ENCODE results near the gene GULP1.

The GULP1 gene

GRCh38 chr2:188328419-188328818 lies 36.7 kb downstream of the GULP1 start:
- DNase-seq: no peak
- TF ChIP-seq, protein P1, sequence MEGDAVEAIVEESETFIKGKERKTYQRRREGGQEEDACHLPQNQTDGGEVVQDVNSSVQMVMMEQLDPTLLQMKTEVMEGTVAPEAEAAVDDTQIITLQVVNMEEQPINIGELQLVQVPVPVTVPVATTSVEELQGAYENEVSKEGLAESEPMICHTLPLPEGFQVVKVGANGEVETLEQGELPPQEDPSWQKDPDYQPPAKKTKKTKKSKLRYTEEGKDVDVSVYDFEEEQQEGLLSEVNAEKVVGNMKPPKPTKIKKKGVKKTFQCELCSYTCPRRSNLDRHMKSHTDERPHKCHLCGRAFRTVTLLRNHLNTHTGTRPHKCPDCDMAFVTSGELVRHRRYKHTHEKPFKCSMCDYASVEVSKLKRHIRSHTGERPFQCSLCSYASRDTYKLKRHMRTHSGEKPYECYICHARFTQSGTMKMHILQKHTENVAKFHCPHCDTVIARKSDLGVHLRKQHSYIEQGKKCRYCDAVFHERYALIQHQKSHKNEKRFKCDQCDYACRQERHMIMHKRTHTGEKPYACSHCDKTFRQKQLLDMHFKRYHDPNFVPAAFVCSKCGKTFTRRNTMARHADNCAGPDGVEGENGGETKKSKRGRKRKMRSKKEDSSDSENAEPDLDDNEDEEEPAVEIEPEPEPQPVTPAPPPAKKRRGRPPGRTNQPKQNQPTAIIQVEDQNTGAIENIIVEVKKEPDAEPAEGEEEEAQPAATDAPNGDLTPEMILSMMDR (IDR thresholded peaks at IDR 0.05; ENCODE audit: low read depth, low read length): no peak
- Histone ChIP-seq H3K27me3 (no peaks in the 10 kb centered on the region), H3K4me3 (ENCODE audit: low read depth, low read length) (no peak overlapping the region), H3K36me3 (no peaks in the 10 kb centered on the region), H3K9me3 (no peaks in the 10 kb centered on the region), H3K4me1 (peaks cover 18% of the 10 kb centered on the region)

GRCh38 chr2:188330316-188331053 lies 38.8 kb downstream of the GULP1 start:
- Histone ChIP-seq H3K4me3 (ENCODE audit: low read depth, low read length) (no peak overlapping the region), H3K27me3 (no peaks in the 10 kb centered on the region), H3K9me3 (no peaks in the 10 kb centered on the region), H3K4me1 (peaks cover 15% of the 10 kb centered on the region), H3K36me3 (no peaks in the 10 kb centered on the region)
- TF ChIP-seq, protein P1 (IDR thresholded peaks at IDR 0.05; ENCODE audit: low read depth, low read length): no peak
- DNase-seq: no peak

GRCh38 chr2:188332619-188333018 lies 40.9 kb downstream of the GULP1 start:
- peaks cover 4% of the 10 kb centered on the region for H3K4me1 ChIP-seq
- TF ChIP-seq, protein P1 (IDR thresholded peaks at IDR 0.05; ENCODE audit: low read depth, low read length): no peak

DNA sequence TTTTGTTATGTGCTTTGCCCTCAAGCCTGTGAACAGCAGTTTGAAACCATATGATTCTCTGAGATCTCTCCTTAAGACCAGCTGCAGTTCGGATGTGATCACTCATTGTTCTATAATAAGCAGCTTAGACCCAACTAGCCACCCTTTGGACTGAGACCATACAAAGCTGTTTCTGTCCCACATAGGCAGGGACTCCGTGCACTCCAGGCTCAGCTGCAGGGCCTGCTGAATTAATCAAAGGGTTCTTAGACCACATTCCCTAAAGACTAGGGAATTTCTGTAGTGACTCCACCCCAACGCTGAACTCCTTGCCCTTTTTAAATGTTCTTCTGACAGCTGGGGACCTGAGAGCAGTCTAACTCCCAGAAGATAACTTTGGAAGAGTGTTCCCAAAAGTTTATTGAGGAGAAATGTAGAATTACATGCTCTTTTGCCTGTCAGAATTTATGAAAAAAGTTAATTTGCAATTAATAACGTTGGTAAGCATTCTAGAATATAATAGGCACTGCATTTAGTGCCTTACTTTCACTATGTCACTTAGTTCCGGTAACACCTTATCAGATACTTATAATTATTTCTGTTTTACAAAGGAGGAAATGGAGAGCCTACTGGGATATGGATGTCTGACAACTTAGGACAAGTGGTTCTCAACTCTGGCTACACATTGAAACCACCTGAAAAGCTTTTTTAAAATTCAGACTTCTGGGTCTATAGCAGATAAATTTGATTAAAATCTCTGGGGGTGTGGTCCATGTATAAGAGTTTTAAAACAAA lies 42.3 kb downstream of the GULP1 start:
- TF ChIP-seq, protein P1 (IDR thresholded peaks at IDR 0.05; ENCODE audit: low read depth, low read length): no peak
- H3K27me3 ChIP-seq: no peaks in the 10 kb centered on the region
- no peaks in the 10 kb centered on the region for H3K9me3 ChIP-seq
- no peaks in the 10 kb centered on the region for H3K4me1 ChIP-seq
- H3K4me3 ChIP-seq (ENCODE audit: low read depth, low read length): no peak overlapping the region
- no peaks in the 10 kb centered on the region for H3K36me3 ChIP-seq
- no peak for DNase-seq

More at GRCh38 chr2:188332619-188333018, 40.9 kb downstream of the GULP1 start:
- no peaks in the 10 kb centered on the region for H3K36me3 ChIP-seq
- H3K9me3 ChIP-seq: no peaks in the 10 kb centered on the region
- no peak overlapping the region for H3K4me3 ChIP-seq (ENCODE audit: low read depth, low read length)
- no peaks in the 10 kb centered on the region for H3K27me3 ChIP-seq
- no peak for DNase-seq

DNA sequence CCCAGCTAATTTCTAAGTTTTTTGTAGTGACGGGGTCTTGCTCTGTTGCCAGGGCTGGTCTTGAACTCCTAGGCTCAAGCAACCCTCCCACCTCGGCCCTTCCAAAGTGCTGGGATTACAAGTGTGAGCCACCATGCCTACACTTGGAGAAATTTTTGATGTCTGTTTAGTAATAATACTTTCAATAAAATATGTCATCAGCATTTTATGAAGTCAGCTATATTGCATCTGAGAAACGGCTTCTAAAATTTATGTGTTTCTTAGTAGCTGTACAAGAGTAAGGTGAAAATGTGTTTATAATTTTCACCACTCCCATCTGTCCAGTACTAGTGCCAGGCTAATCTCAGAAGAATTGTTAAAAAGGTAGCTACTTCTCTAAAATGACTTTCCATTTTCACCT lies 46.8 kb downstream of the GULP1 start:
- no peak for DNase-seq
- Histone ChIP-seq H3K36me3 (no peaks in the 10 kb centered on the region), H3K9me3 (no peaks in the 10 kb centered on the region), H3K4me1 (no peaks in the 10 kb centered on the region), H3K27me3 (no peaks in the 10 kb centered on the region), H3K4me3 (ENCODE audit: low read depth, low read length) (no peak overlapping the region)
- TF ChIP-seq, protein P1 (IDR thresholded peaks at IDR 0.05; ENCODE audit: low read depth, low read length): no peak

- DNase-seq: no peak
- no peaks in the 10 kb centered on the region for H3K36me3 ChIP-seq
- no peak overlapping the region for H3K4me3 ChIP-seq (ENCODE audit: low read depth, low read length)
These were observed 48.6 kb downstream of the GULP1 start for GRCh38 chr2:188340257-188340656.

More at GRCh38 chr2:188340257-188340656, 48.6 kb downstream of the GULP1 start:
- TF ChIP-seq, protein P1 (IDR thresholded peaks at IDR 0.05; ENCODE audit: low read depth, low read length): no peak
- no peaks in the 10 kb centered on the region for H3K27me3 ChIP-seq
- H3K4me1 ChIP-seq: no peaks in the 10 kb centered on the region
- no peaks in the 10 kb centered on the region for H3K9me3 ChIP-seq

Measured in BE2C (cell line).